Neural cell (in vitro differentiated cells): ENCODE measurements around the gene ASB6.

ENCODE experiments used
- EP300 ChIP-seq: fragments of 450-650 bp; conservative IDR thresholded peaks from 2 replicates; pipeline ENCODE4 v1.6.1; 2014; ENCODE audit warnings: antibody characterized with exemption, mild to moderate bottlenecking, moderate library complexity; ENCODE audit not compliant: poor library complexity, severe bottlenecking
- EZH2 ChIP-seq: fragments of 200-600, 300-800 bp; shearing (Covaris generic), sonication (generic); IDR thresholded peaks from 2 replicates; pipeline ENCODE4 v1.6.1; 2014; ENCODE audit warnings: antibody characterized with exemption, low read length, borderline replicate concordance, mild to moderate bottlenecking; ENCODE audit not compliant: insufficient read depth, poor library complexity, severe bottlenecking
- MXI1 ChIP-seq: fragments of 450-650 bp; conservative IDR thresholded peaks from 2 replicates; pipeline ENCODE4 v1.6.1; 2014; ENCODE audit warnings: antibody characterized with exemption, mild to moderate bottlenecking; ENCODE audit not compliant: poor library complexity, severe bottlenecking
- POLR2AphosphoS5 ChIP-seq: IDR thresholded peaks from 2 replicates; pipeline ENCODE4 v1.6.1; 2012
- RAD21 ChIP-seq: fragments of 450-650 bp; conservative IDR thresholded peaks from 2 replicates; pipeline ENCODE4 v1.6.1; 2014; ENCODE audit warnings: antibody characterized with exemption, mild to moderate bottlenecking, moderate library complexity
- REST ChIP-seq: IDR thresholded peaks from 2 replicates; pipeline ENCODE4 v1.6.1; 2012; ENCODE audit warnings: borderline replicate concordance
- TAF1 ChIP-seq: IDR thresholded peaks from 2 replicates; pipeline ENCODE4 v1.6.1; 2012; ENCODE audit warnings: low read depth
- TF ChIP-seq, protein P1 (sequence below): fragments of 450-650 bp; IDR thresholded peaks from 2 replicates; pipeline ENCODE4 v1.5.1; 2014; ENCODE audit warnings: antibody characterized with exemption, mild to moderate bottlenecking, moderate library complexity; ENCODE audit not compliant: poor library complexity, severe bottlenecking

GRCh38 chr9:129628709-129629108, 13.2 kb downstream of the ASB6 start:
- no peak for TF ChIP-seq TAF1
- TF ChIP-seq, protein P1, sequence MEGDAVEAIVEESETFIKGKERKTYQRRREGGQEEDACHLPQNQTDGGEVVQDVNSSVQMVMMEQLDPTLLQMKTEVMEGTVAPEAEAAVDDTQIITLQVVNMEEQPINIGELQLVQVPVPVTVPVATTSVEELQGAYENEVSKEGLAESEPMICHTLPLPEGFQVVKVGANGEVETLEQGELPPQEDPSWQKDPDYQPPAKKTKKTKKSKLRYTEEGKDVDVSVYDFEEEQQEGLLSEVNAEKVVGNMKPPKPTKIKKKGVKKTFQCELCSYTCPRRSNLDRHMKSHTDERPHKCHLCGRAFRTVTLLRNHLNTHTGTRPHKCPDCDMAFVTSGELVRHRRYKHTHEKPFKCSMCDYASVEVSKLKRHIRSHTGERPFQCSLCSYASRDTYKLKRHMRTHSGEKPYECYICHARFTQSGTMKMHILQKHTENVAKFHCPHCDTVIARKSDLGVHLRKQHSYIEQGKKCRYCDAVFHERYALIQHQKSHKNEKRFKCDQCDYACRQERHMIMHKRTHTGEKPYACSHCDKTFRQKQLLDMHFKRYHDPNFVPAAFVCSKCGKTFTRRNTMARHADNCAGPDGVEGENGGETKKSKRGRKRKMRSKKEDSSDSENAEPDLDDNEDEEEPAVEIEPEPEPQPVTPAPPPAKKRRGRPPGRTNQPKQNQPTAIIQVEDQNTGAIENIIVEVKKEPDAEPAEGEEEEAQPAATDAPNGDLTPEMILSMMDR, result no peak
- no peak for TF ChIP-seq RAD21
- no peak for TF ChIP-seq EZH2
- no peak for TF ChIP-seq REST
- TF ChIP-seq EP300, result no peak
- no peak for TF ChIP-seq POLR2AphosphoS5
- no peak for TF ChIP-seq MXI1
